Activated CD8-positive, alpha-beta memory T cell treated with anti-CD3 and anti-CD28 coated beads, Interleukin-2, amount 50 U/mL, for 24 hours (primary cell): ENCODE data around the gene KASH5.
A peak's percentile ranks its signal among the peaks of the same experiment; 100 is the strongest.
"Not testable (repeated sequence)": the region's sequence is repeated elsewhere in the genome, so short reads cannot be mapped to it uniquely, and the experiment has no call there.

Source experiments
- DNase-seq: peaks from one replicate; pipeline ENCODE4 v3.0.0-alpha.2; 2020; ENCODE audit errors: extremely low read depth

Gene KASH5

GRCh38 chr19:49436381-49437017 lies 48.5 kb downstream of the KASH5 start:
- no peak for DNase-seq

DNA sequence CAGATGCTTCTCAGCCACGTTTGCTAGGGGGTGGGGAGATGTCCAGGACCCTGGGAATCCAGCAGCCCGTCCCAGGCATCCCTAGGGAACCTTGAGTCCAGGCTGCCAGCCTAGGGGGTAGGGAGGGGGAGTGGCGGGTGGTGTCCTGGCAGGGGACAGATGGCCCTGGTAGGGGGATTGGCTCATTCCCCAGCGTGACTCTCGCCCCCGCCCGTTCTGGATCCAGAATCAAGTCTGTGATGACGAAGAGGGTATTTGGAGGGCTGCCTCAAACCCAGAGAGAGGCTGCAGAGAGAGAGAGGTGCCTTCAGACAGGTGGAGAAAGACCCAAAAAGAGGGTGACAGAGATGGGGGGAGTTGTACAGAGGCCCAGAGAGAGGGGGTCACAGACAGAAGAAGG lies 49.2 kb downstream of the KASH5 start:
- DNase-seq, result no peak

GRCh38 chr19:49438261-49438660 lies 50.2 kb downstream of the KASH5 start:
- no peak for DNase-seq

GRCh38 chr19:49439836-49440235 lies 51.8 kb downstream of the KASH5 start:
- DNase-seq, result no peak

DNA sequence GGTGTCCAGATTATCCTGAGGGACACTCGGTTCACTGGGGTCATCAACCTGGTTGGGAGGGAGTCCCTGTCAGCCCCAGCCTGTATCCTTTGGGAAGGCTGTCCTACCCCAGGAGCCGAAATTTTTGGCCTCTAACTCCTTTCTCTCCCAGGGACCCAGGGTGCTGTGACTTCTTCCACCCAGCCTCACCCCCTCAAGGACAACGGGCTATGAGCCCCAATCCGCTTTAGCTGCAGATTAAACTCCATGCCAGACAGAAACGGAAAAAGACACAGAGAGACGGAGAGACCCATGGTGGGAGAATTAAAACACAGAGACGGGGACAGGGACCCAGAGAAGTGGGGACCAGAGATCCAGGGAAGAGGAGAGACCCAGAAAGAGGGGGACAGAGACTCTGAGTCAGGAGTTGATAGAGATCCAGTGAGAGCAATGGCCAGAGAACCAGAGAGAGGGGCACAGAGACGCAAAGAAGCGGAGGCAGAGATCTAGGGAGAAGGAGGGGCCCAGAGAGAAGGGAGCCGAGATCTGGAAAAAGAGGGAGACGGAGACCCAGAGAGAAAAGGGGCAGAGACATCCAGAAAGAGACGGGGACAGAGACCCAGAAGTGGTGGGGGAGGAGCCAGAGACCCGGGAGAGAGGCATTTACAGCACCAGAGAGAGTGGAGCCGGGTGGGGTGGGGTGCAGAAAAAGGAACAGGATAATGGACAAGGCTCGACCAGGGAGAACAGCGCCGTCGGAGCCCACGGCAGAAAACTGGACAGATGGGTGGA lies 52.6 kb downstream of the KASH5 start:
- no peak for DNase-seq

DNA sequence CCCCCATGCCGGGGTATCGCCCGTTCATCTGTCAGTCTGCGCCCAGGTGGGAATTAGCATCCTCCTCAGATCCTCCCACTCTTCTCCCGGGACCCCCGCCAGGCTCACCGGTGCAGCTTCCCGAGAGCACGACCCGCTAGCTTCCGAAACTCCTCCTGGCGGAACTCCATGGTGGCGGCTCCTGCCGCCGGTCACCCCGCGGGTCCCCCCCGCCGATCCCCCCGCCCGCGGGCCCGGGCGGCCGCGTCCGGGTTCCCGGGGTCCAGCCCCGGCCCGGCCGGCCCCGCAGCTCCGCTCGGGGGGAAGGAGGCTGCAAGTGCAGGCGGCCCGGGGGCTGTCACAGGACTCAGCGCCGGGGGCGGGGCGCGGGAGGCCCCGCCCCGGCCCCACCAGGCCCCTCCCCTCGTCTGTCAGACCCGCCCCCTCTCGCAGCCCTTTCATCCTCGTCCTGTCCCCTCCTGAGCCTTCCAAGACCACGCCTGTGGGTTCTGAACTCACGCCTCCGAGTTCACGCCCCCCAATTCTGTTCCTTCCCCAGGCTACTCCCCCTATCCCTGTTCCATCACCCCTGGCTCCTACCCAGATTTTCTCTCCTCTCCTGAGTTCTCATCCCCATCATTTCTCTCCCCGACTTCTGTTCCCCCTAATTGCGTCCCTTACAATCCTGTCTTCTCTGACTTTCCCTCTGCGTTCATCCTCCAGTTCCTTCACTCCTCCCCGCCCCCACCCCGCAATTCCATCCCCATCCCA lies 53.3 kb downstream of the KASH5 start, which contains the start of gene SLC17A7:
SLC17A7 (minus strand) TSS at position 318 of the 750 bp plus-strand sequence; CDS start at position 170, 148 bp downstream.
- no peak for DNase-seq

DNA sequence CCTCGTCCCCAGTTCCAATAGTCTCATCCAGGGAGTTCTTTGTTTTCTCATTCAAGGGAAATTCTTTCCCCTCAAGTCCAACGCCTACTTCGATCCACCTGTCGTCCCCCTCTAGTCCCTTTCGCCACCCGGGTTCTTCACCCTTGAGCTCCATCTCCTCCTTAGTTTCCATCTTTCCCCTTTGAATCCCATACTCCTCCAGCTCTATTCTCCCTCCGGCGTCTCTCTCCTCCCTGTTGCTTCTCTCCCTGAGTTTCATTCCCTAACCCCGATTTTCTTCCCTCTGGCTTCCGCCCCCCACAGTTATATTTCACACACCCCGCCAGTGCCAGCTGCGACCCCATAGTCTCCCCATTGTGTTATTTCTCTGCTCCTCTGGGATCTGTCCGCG lies 53.9 kb downstream of the KASH5 start:
- DNase-seq, result no peak

DNA sequence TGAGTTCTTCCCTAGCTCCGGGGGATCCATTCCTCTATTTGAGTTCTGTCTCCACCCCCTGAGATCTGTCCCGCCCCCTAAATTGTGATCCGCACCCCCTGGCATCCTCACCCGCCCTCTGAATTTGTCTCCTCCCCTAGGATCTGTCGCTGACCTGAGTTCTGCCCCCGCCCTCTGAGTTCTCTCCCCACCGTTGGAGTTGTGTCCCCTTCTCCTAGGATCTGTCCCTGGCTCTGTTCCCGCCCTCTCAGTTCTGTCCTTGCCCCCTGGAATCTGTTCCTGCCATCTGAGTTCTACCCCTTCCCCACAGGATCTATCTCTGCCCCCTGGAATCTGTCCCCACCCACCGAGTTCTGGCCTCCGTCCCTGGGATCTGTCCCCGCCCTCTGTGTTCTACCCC lies 54.3 kb downstream of the KASH5 start:
- no peak for DNase-seq

DNA sequence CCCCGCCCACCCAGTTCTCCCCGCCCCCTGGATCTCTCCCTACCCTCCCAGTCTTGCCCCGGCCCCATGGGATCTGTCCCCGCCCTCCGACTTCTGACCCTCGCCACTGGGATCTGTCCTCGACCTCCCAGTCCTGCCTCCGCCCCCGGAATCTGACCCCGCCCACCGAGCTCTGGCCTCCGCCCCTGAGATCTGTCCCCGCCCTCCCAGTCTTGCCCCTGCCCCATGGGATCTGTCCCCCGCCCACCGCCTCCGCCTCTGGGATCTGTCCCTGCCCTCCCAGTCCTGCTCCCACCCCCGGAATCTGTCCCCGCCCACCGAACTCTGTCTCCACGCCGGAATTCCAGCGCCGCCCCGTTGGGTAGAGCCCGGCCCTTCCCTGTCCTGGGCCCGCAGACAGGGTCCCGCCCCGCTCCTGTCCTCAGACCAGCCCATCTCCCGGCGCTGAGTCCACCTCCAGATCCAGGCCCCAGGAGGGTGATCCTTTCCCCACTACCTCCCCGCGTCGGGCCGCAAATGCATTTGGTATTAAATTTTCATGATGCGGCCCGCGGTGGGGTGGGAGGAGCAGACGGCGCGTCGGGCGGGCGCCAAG lies 54.8 kb downstream of the KASH5 start:
- no peak for DNase-seq

- DNase-seq, result peak; percentile 86
Observed at GRCh38 chr19:49443366-49444099, 55.5 kb downstream of the KASH5 start.

- DNase-seq, result not testable (repeated sequence)
Observed at GRCh38 chr19:49444100-49444700, 56.2 kb downstream of the KASH5 start.

DNA sequence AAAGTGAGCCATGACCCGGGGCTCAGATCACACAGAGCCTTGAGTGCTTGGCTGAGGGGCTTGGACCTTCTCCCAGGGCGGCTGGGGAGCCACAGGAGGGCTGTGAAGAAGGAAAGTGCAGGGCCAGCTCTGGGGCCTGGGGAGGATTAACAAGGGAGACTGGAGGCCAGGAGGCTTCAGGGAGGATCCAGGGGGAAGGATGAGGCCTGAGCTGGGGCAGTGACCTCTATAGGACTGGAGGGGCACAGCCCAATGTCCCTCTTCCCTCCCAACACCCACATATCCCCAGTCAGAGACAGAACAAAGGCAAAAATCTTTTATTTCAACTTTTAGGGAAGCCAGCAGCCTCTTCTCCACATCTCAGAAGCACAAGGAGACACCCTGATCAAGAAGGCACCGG lies 57.9 kb downstream of the KASH5 start:
- no peak for DNase-seq

DNA sequence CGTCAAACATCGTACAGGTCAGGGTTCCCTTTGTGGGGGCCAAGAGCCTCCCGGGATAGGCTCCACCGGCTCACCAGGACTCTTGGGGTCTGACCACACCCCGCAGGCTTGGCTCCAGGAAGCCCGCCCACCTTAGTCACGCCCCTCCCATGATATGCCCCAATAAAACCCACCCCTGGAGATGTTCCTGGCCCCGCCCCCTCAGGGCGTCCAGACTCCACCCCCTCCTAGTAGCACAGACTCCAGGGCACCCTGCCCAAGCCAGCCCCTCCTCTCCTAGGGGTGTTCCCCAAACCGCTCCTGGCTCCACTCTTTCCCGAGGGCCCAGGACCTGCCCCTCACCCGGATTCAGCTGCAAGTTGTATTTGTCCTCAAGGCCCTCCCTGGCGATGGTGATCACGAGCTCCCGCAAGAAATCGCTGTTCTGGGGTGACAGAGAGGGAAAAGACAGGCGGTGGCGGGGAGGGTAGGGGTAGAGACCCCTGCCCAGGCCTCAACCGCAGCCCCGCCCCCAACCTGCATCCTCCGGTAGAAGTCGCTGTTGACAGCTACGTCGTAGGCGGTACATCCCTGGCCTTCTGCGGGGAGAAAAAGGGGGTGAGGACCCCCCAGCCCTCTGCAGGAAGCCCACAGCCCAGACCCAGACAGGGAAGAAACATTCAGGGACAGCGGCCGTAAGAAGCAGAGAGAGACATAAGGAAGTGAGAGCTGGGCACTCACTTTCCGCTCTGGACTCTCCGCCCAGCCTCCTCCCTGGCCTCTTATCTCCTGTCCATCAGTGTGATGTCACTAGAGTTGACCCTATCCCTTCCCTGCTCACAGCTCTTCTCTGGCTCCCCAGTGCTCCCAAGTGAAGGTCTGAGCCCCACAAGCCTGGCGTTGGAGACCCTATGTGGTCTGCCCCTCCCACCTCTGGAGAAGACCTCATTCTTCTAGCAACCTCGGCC lies 59.7 kb downstream of the KASH5 start:
- DNase-seq, result no peak

DNA sequence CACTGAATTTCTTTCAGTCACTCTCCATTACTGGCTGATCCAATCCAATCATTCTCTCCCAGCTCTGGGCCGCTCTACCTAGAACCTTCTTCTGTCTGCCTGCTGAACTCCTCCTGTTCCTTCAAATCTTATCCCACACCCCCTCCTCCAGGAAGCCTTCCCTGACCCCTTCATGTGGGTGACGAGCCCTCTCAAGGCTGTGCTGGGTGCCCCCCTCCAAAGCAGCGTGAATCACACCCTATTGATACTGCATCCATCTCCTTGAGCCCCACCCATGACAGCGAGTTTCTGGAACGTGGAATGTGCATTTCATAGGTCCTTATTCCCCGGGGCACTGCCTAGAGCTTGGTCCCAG lies 60.4 kb downstream of the KASH5 start:
- DNase-seq, result no peak

- DNase-seq, result no peak
Observed at GRCh38 chr19:49450405-49450804, 62.4 kb downstream of the KASH5 start.

DNA sequence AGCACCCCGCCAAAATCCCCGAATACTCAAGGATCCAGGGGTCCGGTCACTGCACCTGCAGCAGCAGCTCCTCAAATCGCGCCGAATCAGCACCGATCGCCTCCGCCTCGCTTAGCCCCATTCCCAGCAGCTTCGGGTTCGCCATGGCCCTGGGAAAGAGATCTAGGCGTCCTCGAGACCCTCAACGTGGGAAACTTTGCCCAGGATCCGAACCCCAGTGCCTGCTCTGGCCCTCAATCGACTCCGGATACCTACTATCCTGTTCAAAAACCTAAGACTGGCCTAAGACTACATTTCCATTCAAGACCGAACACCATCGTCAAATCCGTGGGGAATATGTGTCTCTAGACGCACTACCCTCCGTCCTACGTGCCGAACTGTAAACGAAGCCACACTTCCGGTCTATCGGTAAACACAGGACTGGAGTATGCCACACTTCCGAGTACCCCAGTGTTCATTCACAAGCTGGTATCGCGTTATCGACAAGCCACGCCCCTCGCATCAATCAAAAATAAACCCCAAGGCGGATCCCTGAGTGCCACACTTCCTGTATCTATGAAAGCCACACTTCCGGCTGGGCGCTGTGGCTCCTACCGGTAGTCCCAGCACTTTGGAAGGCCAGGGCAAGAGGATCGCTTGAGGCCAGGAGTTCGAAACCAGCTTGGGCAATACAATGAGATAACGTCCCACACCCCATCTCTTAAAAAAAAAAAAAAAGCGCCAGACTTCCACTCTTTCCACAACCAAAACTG lies 63.6 kb downstream of the KASH5 start, which contains the start of gene PIH1D1:
PIH1D1 (minus strand) TSS at position 385 of the 752 bp plus-strand sequence; CDS start at position 145, 240 bp downstream.
- DNase-seq, result peak; percentile 94

DNA sequence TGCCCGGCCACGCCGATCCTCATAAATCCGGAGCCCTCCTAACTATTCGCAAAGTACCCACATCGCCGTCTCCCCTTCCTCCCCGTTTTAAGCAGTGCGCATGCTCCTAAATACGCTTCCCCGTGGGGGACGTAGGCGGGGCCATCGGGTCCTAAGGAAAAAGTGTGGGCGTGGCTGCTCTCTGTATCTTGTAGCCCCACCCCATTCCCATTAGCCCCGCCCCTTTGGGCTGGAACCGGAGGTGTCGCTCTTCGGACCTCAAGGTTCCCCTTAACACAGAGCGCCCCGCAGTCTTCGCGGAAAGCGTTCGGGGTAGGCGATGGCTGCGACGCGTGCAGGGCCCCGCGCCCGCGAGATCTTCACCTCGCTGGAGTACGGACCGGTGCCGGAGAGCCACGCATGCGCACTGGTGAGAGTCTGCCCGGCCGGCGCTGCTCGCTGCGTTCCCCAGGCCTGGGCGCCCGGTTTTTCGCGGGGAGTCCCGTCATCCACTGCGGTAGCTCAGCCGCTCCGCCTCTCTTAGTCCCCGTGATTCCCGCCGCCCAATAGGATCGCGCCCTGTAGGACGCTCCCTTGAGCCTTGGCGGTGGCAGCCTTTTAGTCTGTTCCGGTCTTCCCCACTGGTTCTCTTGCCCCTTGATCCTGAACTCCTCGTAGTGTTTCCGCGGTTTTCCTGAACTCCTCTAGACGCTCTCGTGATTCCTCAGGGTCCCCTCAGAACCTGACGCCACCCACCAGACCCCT lies 65.1 kb downstream of the KASH5 start, which contains the start of gene ALDH16A1:
ALDH16A1 (plus strand) TSS at position 213 of the 744 bp plus-strand sequence; CDS start at position 320, 107 bp downstream.
- peak; percentile 93 for DNase-seq

- DNase-seq, result no peak
Observed at GRCh38 chr19:49453757-49454240, 65.8 kb downstream of the KASH5 start.
